NCI-H524 treated with DMSO at 0.1 percent for 48 hours (cell line): ENCODE data around the gene SPACA4.

Source experiments
- DNase-seq: peaks from one replicate; lab custom pipeline; 2025; lab: John Stamatoyannopoulos, UW

The SPACA4 gene

GRCh38 chr19:48596679-48597465 lies 9.7 kb upstream of the SPACA4 start:
- DNase-seq = no peak

- no peak for DNase-seq
Observed at GRCh38 chr19:48598996-48599700, 7.4 kb upstream of the SPACA4 start.

GRCh38 chr19:48600679-48601417 lies 5.7 kb upstream of the SPACA4 start:
- DNase-seq = no peak

GRCh38 chr19:48603001-48603400 lies 3.5 kb upstream of the SPACA4 start:
- DNase-seq = no peak

- no peak for DNase-seq
Observed at GRCh38 chr19:48603449-48603848, 3.1 kb upstream of the SPACA4 start.

- DNase-seq = no peak
Observed at GRCh38 chr19:48603850-48604249, 2.7 kb upstream of the SPACA4 start.

GRCh38 chr19:48607359-48607755 lies 815 bp downstream of the SPACA4 start:
- DNase-seq = no peak

GRCh38 chr19:48608798-48609263 lies 2.3 kb downstream of the SPACA4 start:
- peak; percentile 51 for DNase-seq

- no peak for DNase-seq
Observed at GRCh38 chr19:48609571-48610108, 3.1 kb downstream of the SPACA4 start.

GRCh38 chr19:48611872-48612271 lies 5.3 kb downstream of the SPACA4 start:
- DNase-seq = no peak

GRCh38 chr19:48613024-48613851 lies 6.7 kb downstream of the SPACA4 start:
- DNase-seq = no peak

GRCh38 chr19:48613852-48614435 lies 7.4 kb downstream of the SPACA4 start:
- DNase-seq = no peak

GRCh38 chr19:48614436-48615230 lies 8.1 kb downstream of the SPACA4 start, which contains the start of gene FAM83E:
FAM83E (minus strand) TSS chr19:48615076; CDS start chr19:48613372, 1,704 bp downstream.
- no peak for DNase-seq

GRCh38 chr19:48615231-48616040 lies 8.9 kb downstream of the SPACA4 start:
- DNase-seq = no peak

- DNase-seq = no peak
Observed at GRCh38 chr19:48616041-48616436, 9.5 kb downstream of the SPACA4 start.

GRCh38 chr19:48616491-48617056 lies 10.0 kb downstream of the SPACA4 start:
- no peak for DNase-seq

GRCh38 chr19:48617146-48617937 lies 10.8 kb downstream of the SPACA4 start:
- no peak for DNase-seq

- no peak for DNase-seq
Observed at GRCh38 chr19:48618278-48618915, 11.9 kb downstream of the SPACA4 start.
